Right forelimb (tissue), 1 donor: ENCODE results near the gene DDX17.

Source experiments
- DNase-seq: peaks from one replicate; pipeline ENCODE4 v3.0.0-alpha.2; 2018

The DDX17 gene

GRCh38 chr22:38506118-38506962 lies at the start of gene DDX17:
DDX17 (minus strand) TSS chr22:38506311.
- DNase-seq, result peak; percentile 97

- DNase-seq, result no peak
Measured at GRCh38 chr22:38554281-38554680, 48.2 kb upstream of the DDX17 start.

- DNase-seq, result no peak
Measured at GRCh38 chr22:38549101-38549894, 43.2 kb upstream of the DDX17 start.

- DNase-seq, result no peak
Measured at GRCh38 chr22:38540701-38541100, 34.6 kb upstream of the DDX17 start.

- no peak for DNase-seq
Measured at GRCh38 chr22:38531251-38531938, 25.3 kb upstream of the DDX17 start.

GRCh38 chr22:38524429-38524828 lies 18.3 kb upstream of the DDX17 start:
- DNase-seq, result no peak

- no peak for DNase-seq
Measured at GRCh38 chr22:38523479-38523878, 17.4 kb upstream of the DDX17 start.

- no peak for DNase-seq
Measured at GRCh38 chr22:38523029-38523428, 16.9 kb upstream of the DDX17 start.

- DNase-seq, result no peak
Measured at GRCh38 chr22:38519453-38520250, 13.5 kb upstream of the DDX17 start.

- DNase-seq, result no peak
Measured at GRCh38 chr22:38518620-38519019, 12.5 kb upstream of the DDX17 start.

- no peak for DNase-seq
Measured at GRCh38 chr22:38513063-38513462, 7.0 kb upstream of the DDX17 start.

GRCh38 chr22:38510416-38510970 lies 4.4 kb upstream of the DDX17 start:
- no peak for DNase-seq

GRCh38 chr22:38505541-38506117 lies 482 bp downstream of the DDX17 start:
- peak; percentile 88 for DNase-seq

GRCh38 chr22:38504731-38505540 lies 1.2 kb downstream of the DDX17 start:
- DNase-seq, result no peak

- DNase-seq, result no peak
Measured at GRCh38 chr22:38503021-38503420, 3.1 kb downstream of the DDX17 start.

GRCh38 chr22:38501797-38502672 lies 4.1 kb downstream of the DDX17 start:
- no peak for DNase-seq

- DNase-seq, result no peak
Measured at GRCh38 chr22:38497869-38498268, 8.2 kb downstream of the DDX17 start.

GRCh38 chr22:38494939-38495338 lies 11.2 kb downstream of the DDX17 start:
- no peak for DNase-seq

- DNase-seq, result no peak
Measured at GRCh38 chr22:38494498-38494897, 11.6 kb downstream of the DDX17 start.
